ENCODE data around the gene PRKAG3. TPM values are rescaled to one million over a fixed set of nuclear protein-coding genes. Genes with fewer than 3 reads are reported as not detected.

Gene PRKAG3
- total RNA-seq, 1 donor from 2014 or later, result 2.9 TPM

GRCh38 chr2:218860950-218861381 is 29.4 kb upstream of the PRKAG3 start:
- no peaks in the 10 kb centered on the region for H3K9me3 Mint-ChIP-seq
- peaks cover 35% of the 10 kb centered on the region for H3K27me3 Mint-ChIP-seq (ENCODE audit: low read depth)
- peaks cover 6% of the 10 kb centered on the region for H3K36me3 Mint-ChIP-seq
- H3K4me3 Mint-ChIP-seq, result peak overlapping the region; percentile 89
- H3K4me1 Mint-ChIP-seq, result peaks cover 77% of the 10 kb centered on the region
- H3K27ac Mint-ChIP-seq, result peak overlapping the region; percentile 97
- TF ChIP-seq CTCF (IDR thresholded peaks at IDR 0.05; ENCODE audit: unreplicated experiment), result no peak
- peak; percentile 77 to 85 for DNase-seq (ENCODE audit: low spot score in 2 of 2, unreplicated experiment in 2 of 2)

GRCh38 chr2:218859988-218860831 is 28.6 kb upstream of the PRKAG3 start:
- Mint-ChIP-seq H3K27me3 (ENCODE audit: low read depth) (peaks cover 35% of the 10 kb centered on the region), H3K36me3 (peaks cover 6% of the 10 kb centered on the region), H3K27ac (peak overlapping the region; percentile 97), H3K4me1 (peaks cover 80% of the 10 kb centered on the region), H3K9me3 (no peaks in the 10 kb centered on the region), H3K4me3 (peak overlapping the region; percentile 89)
- no peak for TF ChIP-seq CTCF (IDR thresholded peaks at IDR 0.05; ENCODE audit: unreplicated experiment)
- DNase-seq (ENCODE audit: low spot score in 2 of 2, unreplicated experiment in 2 of 2), result no peak

GRCh38 chr2:218859556-218859987 is 28.0 kb upstream of the PRKAG3 start, which contains the start of gene WNT6:
TSS of gene WNT6 (plus strand) at chr2:218859805. CDS start at chr2:218860038, 233 bp downstream.
- Mint-ChIP-seq H3K4me3 (peak within 1 kb of the TSS; percentile 89), H3K36me3 (peaks cover 6% of the 10 kb centered on the region), H3K9me3 (no peaks in the 10 kb centered on the region), H3K4me1 (peaks cover 80% of the 10 kb centered on the region), H3K27me3 (ENCODE audit: low read depth) (peaks cover 35% of the 10 kb centered on the region), H3K27ac (peak within 1 kb of the TSS; percentile 98)
- no peak for TF ChIP-seq CTCF (IDR thresholded peaks at IDR 0.05; ENCODE audit: unreplicated experiment)
- DNase-seq (ENCODE audit: low spot score in 2 of 2, unreplicated experiment in 2 of 2), result peak in 1 of 2 experiments; percentile 76

GRCh38 chr2:218858671-218859555 is 27.3 kb upstream of the PRKAG3 start:
- H3K27me3 Mint-ChIP-seq (ENCODE audit: low read depth), result peaks cover 38% of the 10 kb centered on the region
- peak overlapping the region; percentile 80 for H3K4me3 Mint-ChIP-seq
- H3K9me3 Mint-ChIP-seq, result no peaks in the 10 kb centered on the region
- no peak for TF ChIP-seq CTCF (IDR thresholded peaks at IDR 0.05; ENCODE audit: unreplicated experiment)
- peak in 1 of 2 experiments; percentile 68 for DNase-seq (ENCODE audit: low spot score in 2 of 2, unreplicated experiment in 2 of 2)
- H3K36me3 Mint-ChIP-seq, result peaks cover 6% of the 10 kb centered on the region
- peaks cover 82% of the 10 kb centered on the region for H3K4me1 Mint-ChIP-seq
- H3K27ac Mint-ChIP-seq, result peak overlapping the region; percentile 98

- H3K27me3 Mint-ChIP-seq (ENCODE audit: low read depth), result peaks cover 39% of the 10 kb centered on the region
- H3K9me3 Mint-ChIP-seq, result no peaks in the 10 kb centered on the region
- peaks cover 3% of the 10 kb centered on the region for H3K36me3 Mint-ChIP-seq
- H3K4me3 Mint-ChIP-seq, result peak overlapping the region; percentile 80
- no peak for TF ChIP-seq CTCF (IDR thresholded peaks at IDR 0.05; ENCODE audit: unreplicated experiment)
- H3K4me1 Mint-ChIP-seq, result peaks cover 84% of the 10 kb centered on the region
- DNase-seq (ENCODE audit: low spot score in 2 of 2, unreplicated experiment in 2 of 2), result no peak
- peak overlapping the region; percentile 98 for H3K27ac Mint-ChIP-seq
Measured at GRCh38 chr2:218858138-218858445, 26.5 kb upstream of the PRKAG3 start.
